Caco-2 (cell line): Measurements from ENCODE around the gene ACCS. TPM values are rescaled to one million over a fixed set of nuclear protein-coding genes. Genes with fewer than 3 reads are reported as not detected.

Experiments used
- BruUV-seq: library from RNA; stranded (reverse); fragments of 400-500 nt; replicated peaks from 2 replicates; lab custom pipeline; 2021; lab: Mats Ljungman, UMichigan
- CTCF ChIA-PET: fragments of 300-600 bp; sonication (Branson Sonifier 250); formaldehyde crosslinking; loops from one replicate; lab custom pipeline; 2022; ENCODE audit warnings: antibody characterized with exemption; lab: Charles Lee
- POLR2A ChIA-PET: fragments of 300-600 bp; sonication (Branson Sonifier 250); formaldehyde crosslinking; loops from one replicate; lab custom pipeline; 2022; ENCODE audit warnings: antibody characterized with exemption; lab: Charles Lee
- DNase-seq, 2 experiments: peaks; one replicate each; pipeline versions ENCODE4 v3.0.0 to v3.0.0-alpha.2; 2020 to 2022
- H3K27me3 ChIP-seq: replicated peaks from 2 replicates; pipeline ENCODE4 v1.6.0; 2011; ENCODE audit warnings: low read length; ENCODE audit not compliant: control insufficient read depth, insufficient read depth
- H3K36me3 ChIP-seq: 2 replicates; pipeline ENCODE4 v1.5.1; 2011; ENCODE audit warnings: low read length; ENCODE audit not compliant: control insufficient read depth, insufficient read depth
- H3K4me1 ChIP-seq: fragments of 250-450 bp; sonication (Bioruptor Pico); 2 replicates; pipeline ENCODE4 v1.5.1; 2020; ENCODE audit warnings: mild to moderate bottlenecking
- H3K4me3 ChIP-seq: 2 replicates; pipeline ENCODE4 v1.5.1; 2011; ENCODE audit warnings: low read depth, mild to moderate bottlenecking, control low read depth, low read length
- H3K9me3 ChIP-seq: fragments of 250-450 bp; sonication (Bioruptor Pico); 2 replicates; pipeline ENCODE4 v1.5.1; 2020; ENCODE audit warnings: mild to moderate bottlenecking, moderate library complexity
- H3K27ac Mint-ChIP-seq: one replicate; pipeline ENCODE4 v1.8.0; 2022; ENCODE audit warnings: mixed read lengths; ENCODE audit not compliant: unreplicated experiment
- H3K27me3 Mint-ChIP-seq: one replicate; pipeline ENCODE4 v1.8.0; 2022; ENCODE audit warnings: mixed read lengths; ENCODE audit not compliant: insufficient read depth, unreplicated experiment
- H3K36me3 Mint-ChIP-seq: one replicate; pipeline ENCODE4 v1.8.0; 2022; ENCODE audit warnings: mild to moderate bottlenecking, mixed read lengths; ENCODE audit not compliant: insufficient read depth, unreplicated experiment
- H3K4me1 Mint-ChIP-seq: one replicate; pipeline ENCODE4 v1.8.0; 2022; ENCODE audit warnings: low read depth, mixed read lengths; ENCODE audit not compliant: unreplicated experiment
- H3K4me3 Mint-ChIP-seq: one replicate; pipeline ENCODE4 v1.8.0; 2022; ENCODE audit warnings: mild to moderate bottlenecking, moderate library complexity, mixed read lengths; ENCODE audit not compliant: unreplicated experiment
- H3K9me3 Mint-ChIP-seq: one replicate; pipeline ENCODE4 v1.8.0; 2022; ENCODE audit warnings: mixed read lengths; ENCODE audit not compliant: unreplicated experiment
- intact Hi-C: fragments of 100-400 bp; cut with micrococcal nuclease; formaldehyde crosslinking; loops from one replicate; pipeline ENCODE4 v1.10.0; 2022; ENCODE audit not compliant: unreplicated experiment
- total RNA-seq: library from RNA; stranded (reverse); gene quantifications from 2 replicates; pipeline ENCODE4 v1.2.3, GENCODE V29; 2022
- TF ChIP-seq, protein P1 (sequence below), 2 experiments: fragments of 200-600 bp in 1 of 2; IDR thresholded peaks; 1 replicate in 1 of 2; 2 replicates in 1 of 2; pipeline versions ENCODE4 v1.5.1 to v1.8.0; 2011 to 2022; ENCODE audit warnings: antibody characterized with exemption in 1 of 2, control low read depth in 1 of 2, inconsistent platforms in 1 of 2, low read depth in 1 of 2, low read length in 1 of 2, mild to moderate bottlenecking in 1 of 2, moderate library complexity in 1 of 2; ENCODE audit not compliant: insufficient read depth in 1 of 2, severe bottlenecking in 1 of 2, unreplicated experiment in 1 of 2

The ACCS gene
- total RNA-seq, 1 experiment from 2014 or later = 24.7 TPM

DNA sequence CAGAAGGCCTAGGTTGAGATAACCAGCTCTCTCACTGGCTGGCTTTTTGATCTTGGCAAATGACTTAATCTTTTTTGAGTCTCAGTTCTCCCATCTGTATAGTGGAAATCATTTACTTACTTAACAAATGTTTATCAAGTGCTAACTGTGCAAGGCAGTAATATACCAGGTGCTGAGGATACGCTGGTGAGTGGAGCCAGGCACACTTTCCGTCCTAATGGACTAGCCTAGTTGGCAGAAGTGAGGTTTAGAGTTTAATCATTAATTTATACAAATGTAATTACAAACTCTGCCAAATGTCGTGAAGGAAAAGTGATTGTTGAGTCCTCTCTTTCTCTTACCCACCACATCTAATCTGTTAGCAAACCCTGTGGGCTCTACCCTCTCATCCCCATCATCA is 62.7 kb downstream of the ACCS start:
- peaks cover 4% of the 10 kb centered on the region for H3K4me1 Mint-ChIP-seq
- H3K27me3 ChIP-seq = no peaks in the 10 kb centered on the region
- H3K9me3 Mint-ChIP-seq = no peaks in the 10 kb centered on the region
- no peaks in the 10 kb centered on the region; the same call in 1 of the 2 replicates for H3K4me1 ChIP-seq
- no peak overlapping the region for H3K4me3 ChIP-seq
- DNase-seq = no peak
- H3K4me3 Mint-ChIP-seq = no peak overlapping the region
- H3K27ac Mint-ChIP-seq = no peak overlapping the region
- no TSS peak for BruUV-seq
- peaks cover 2% of the 10 kb centered on the region; the same call in 1 of the 2 replicates for H3K36me3 ChIP-seq
- POLR2A ChIA-PET = no interaction called here
- TF ChIP-seq, protein P1, sequence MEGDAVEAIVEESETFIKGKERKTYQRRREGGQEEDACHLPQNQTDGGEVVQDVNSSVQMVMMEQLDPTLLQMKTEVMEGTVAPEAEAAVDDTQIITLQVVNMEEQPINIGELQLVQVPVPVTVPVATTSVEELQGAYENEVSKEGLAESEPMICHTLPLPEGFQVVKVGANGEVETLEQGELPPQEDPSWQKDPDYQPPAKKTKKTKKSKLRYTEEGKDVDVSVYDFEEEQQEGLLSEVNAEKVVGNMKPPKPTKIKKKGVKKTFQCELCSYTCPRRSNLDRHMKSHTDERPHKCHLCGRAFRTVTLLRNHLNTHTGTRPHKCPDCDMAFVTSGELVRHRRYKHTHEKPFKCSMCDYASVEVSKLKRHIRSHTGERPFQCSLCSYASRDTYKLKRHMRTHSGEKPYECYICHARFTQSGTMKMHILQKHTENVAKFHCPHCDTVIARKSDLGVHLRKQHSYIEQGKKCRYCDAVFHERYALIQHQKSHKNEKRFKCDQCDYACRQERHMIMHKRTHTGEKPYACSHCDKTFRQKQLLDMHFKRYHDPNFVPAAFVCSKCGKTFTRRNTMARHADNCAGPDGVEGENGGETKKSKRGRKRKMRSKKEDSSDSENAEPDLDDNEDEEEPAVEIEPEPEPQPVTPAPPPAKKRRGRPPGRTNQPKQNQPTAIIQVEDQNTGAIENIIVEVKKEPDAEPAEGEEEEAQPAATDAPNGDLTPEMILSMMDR (IDR thresholded peaks at IDR 0.05; ENCODE audit: insufficient read depth in 1 of 2, low read depth in 1 of 2, low read length in 1 of 2, severe bottlenecking in 1 of 2, unreplicated experiment in 1 of 2) = no peak
- no peaks in the 10 kb centered on the region for H3K9me3 ChIP-seq
- no peaks in the 10 kb centered on the region for H3K27me3 Mint-ChIP-seq
- CTCF ChIA-PET = no interaction called here
- intact Hi-C loops = no loop called here
- H3K36me3 Mint-ChIP-seq = peaks cover 25% of the 10 kb centered on the region

DNA sequence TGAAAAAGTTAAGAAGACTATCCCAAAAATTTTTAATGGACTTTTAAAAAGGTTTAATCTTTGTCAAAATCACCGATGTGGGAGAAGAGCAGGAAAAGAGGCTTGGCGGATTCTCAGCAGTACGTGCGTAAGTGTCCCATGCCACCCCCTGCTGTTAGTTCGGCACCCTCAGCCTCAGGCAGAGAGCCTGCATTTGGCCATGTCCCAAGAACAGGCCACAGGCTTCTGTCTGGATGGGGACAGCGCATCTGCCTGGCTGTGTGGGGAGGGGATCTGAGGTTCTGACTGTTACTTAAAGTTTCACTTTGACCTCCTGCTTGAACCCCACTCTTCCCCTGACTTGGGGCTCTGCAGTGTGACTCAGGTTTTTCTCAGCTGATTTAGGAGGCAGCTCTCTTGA is 64.7 kb downstream of the ACCS start:
- no peaks in the 10 kb centered on the region for H3K9me3 ChIP-seq
- no peak overlapping the region for H3K4me3 ChIP-seq
- peaks cover 10% of the 10 kb centered on the region; the same call in 1 of the 2 replicates for H3K4me1 ChIP-seq
- H3K4me1 Mint-ChIP-seq = peaks cover 18% of the 10 kb centered on the region
- no peak overlapping the region for H3K4me3 Mint-ChIP-seq
- POLR2A ChIA-PET = no interaction called here
- no TSS peak for BruUV-seq
- no peaks in the 10 kb centered on the region for H3K27me3 ChIP-seq
- H3K27ac Mint-ChIP-seq = no peak overlapping the region
- no peaks in the 10 kb centered on the region for H3K27me3 Mint-ChIP-seq
- CTCF ChIA-PET = no interaction called here
- TF ChIP-seq, protein P1 (IDR thresholded peaks at IDR 0.05; ENCODE audit: insufficient read depth in 1 of 2, low read depth in 1 of 2, low read length in 1 of 2, severe bottlenecking in 1 of 2, unreplicated experiment in 1 of 2) = no peak
- intact Hi-C loops = no loop called here
- no peaks in the 10 kb centered on the region for H3K9me3 Mint-ChIP-seq
- DNase-seq = no peak
- H3K36me3 ChIP-seq = no peaks in the 10 kb centered on the region
- peaks cover 27% of the 10 kb centered on the region for H3K36me3 Mint-ChIP-seq

DNA sequence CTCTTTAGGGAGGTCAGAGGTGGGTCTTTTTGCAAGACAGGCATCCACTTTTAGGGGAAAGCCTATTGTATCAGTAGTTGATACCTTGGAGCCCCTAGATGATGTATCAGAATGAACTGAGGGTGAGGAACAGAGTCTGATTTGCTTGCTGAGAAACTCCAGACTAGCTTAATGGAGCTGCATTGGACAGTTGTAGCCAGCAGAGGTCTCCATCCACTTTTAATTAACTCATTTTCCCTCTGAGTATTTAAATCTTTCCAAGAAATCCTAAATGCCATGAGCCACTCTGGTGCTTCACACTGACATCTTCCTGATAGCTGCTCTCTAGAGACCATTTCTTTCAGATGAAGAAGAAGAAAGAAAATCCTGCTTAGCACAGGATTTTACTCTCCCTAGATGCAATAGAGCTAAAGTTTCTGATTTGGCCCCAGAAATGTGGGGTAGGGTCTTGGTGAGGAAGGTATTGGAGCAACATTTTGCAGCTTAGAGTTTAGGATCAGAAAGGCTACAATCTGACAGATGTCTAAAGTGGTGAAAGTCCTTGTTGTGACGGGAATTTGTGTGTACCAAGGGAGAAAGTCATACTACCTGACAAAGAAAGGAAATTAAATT is 67.4 kb downstream of the ACCS start:
- Mint-ChIP-seq H3K27me3 (no peaks in the 10 kb centered on the region), H3K9me3 (no peaks in the 10 kb centered on the region), H3K4me3 (no peak overlapping the region), H3K4me1 (peaks cover 18% of the 10 kb centered on the region), H3K27ac (no peak overlapping the region), H3K36me3 (peaks cover 29% of the 10 kb centered on the region)
- TF ChIP-seq, protein P1 (IDR thresholded peaks at IDR 0.05; ENCODE audit: insufficient read depth in 1 of 2, low read depth in 1 of 2, low read length in 1 of 2, severe bottlenecking in 1 of 2, unreplicated experiment in 1 of 2) = peak; percentile 69 to 85
- H3K36me3 ChIP-seq = no peaks in the 10 kb centered on the region
- H3K9me3 ChIP-seq = no peaks in the 10 kb centered on the region
- H3K4me3 ChIP-seq = no peak overlapping the region
- ChIA-PET POLR2A (interaction anchor here (0.6 kb wide), 1 partner anchor 111 kb away, joined by 4 read pairs; no protein-coding TSS in a partner anchor), CTCF (interaction anchor here (0.6 to 1.7 kb wide), 11 partner anchors 18 to 484 kb away, joined by 3 to 37 read pairs (median 4); no protein-coding TSS in a partner anchor)
- intact Hi-C loops = loop anchor here (1.0 to 2.0 kb wide), 4 partner anchors 109 to 405 kb away; no protein-coding TSS in a partner anchor
- no TSS peak for BruUV-seq
- peaks cover 10% of the 10 kb centered on the region; the same call in 1 of the 2 replicates for H3K4me1 ChIP-seq
- H3K27me3 ChIP-seq = no peaks in the 10 kb centered on the region
- DNase-seq = peak in 1 of 2 experiments; percentile 24

Other genes starting within 250 kb of the ACCS start
- 36.8 and 42.4 TPM in 2 replicates for gene ALKBH3, start 185.4 kb upstream of the ACCS start, total RNA-seq
- gene C11orf96, start 123.6 kb upstream of the ACCS start, total RNA-seq = 0.26 TPM in 1 of 2 replicates, not detected in the other
- not detected in 2 replicates for gene ACCSL, start 18.3 kb upstream of the ACCS start, total RNA-seq
- gene EXT2, start 29.4 kb downstream of the ACCS start, total RNA-seq = 71.5 and 83.3 TPM in 2 replicates
- 0.05 TPM in 1 of 2 replicates, not detected in the other for gene ALX4, start 243.9 kb downstream of the ACCS start, total RNA-seq